Heart left ventricle (tissue), 16 donors: Measurements from ENCODE around the gene MED16. TPM values are rescaled to one million over a fixed set of nuclear protein-coding genes. Genes with fewer than 3 reads are reported as not detected.

Source experiments
- ATAC-seq, 4 donors: fragments of 200-7000 bp; cut with Tn5 transposase; one replicate each; pipeline ENCODE4 v1.9.1; 2020 to 2022; ENCODE audit warnings: moderate library complexity in 4 of 4, mild to moderate bottlenecking in 3 of 4, moderate number of reproducible peaks in 1 of 4
- DNase-seq, 5 donors: peaks; one replicate each; pipeline ENCODE4 v3.0.0-alpha.2; 2020
- H3K27ac ChIP-seq, 12 donors: fragments of 200-600 bp; sonication (generic) in 4 of 12; one replicate each; pipeline versions ENCODE4 v1.5.0 to v1.8.0; 2016 to 2022; ENCODE audit warnings: mild to moderate bottlenecking in 2 of 12
- H3K27me3 ChIP-seq, 9 donors: fragments of 200-600 bp; sonication (generic) in 2 of 9; one replicate each; pipeline versions ENCODE4 v1.5.1 to v1.8.0; 2016 to 2022; ENCODE audit warnings: mild to moderate bottlenecking in 3 of 9
- H3K36me3 ChIP-seq, 9 donors: fragments of 200-600 bp; sonication (generic) in 2 of 9; one replicate each; pipeline versions ENCODE4 v1.5.0 to v1.8.0; 2018 to 2022; ENCODE audit warnings: mild to moderate bottlenecking in 2 of 9
- H3K4me1 ChIP-seq, 12 donors: fragments of 200-600 bp; sonication (generic) in 4 of 12; one replicate each; pipeline versions ENCODE4 v1.5.0 to v1.8.0; 2016 to 2022; ENCODE audit warnings: mild to moderate bottlenecking in 3 of 12
- H3K4me3 ChIP-seq, 12 donors: fragments of 200-600 bp; sonication (generic) in 4 of 12; one replicate each; pipeline versions ENCODE4 v1.5.0 to v1.8.0; 2017 to 2022; ENCODE audit warnings: mild to moderate bottlenecking in 9 of 12, moderate library complexity in 4 of 12
- H3K9me3 ChIP-seq, 12 donors: fragments of 200-600 bp; sonication (generic) in 4 of 12; one replicate each; pipeline versions ENCODE4 v1.5.0 to v1.8.0; 2016 to 2022; ENCODE audit warnings: mild to moderate bottlenecking in 1 of 12
- POLR2A ChIP-seq, 2 donors: fragments of 450-650 bp; IDR thresholded peaks; one replicate each; pipeline ENCODE4 v1.6.1; 2017; ENCODE audit warnings: antibody characterized with exemption in 2 of 2, mild to moderate bottlenecking in 2 of 2, moderate library complexity in 2 of 2
- WGBS, 4 donors: extraction: QIAGEN DNeasy Blood & Tissue Kit in 2 of 4; methylation state at CpG; one replicate each; pipeline versions ENCODE4 v1.1.5 to v1.1.7; 2013 to 2018; 5-methylcytosine and 5-hydroxymethylcytosine counted together
- intact Hi-C, 10 donors: fragments of 100-400 bp; cut with DNase I; formaldehyde crosslinking; loops; one replicate each; pipeline versions ENCODE4 v1.11.1 to v1.14.2; 2022
- polyA plus RNA-seq, 2 donors: library from polyadenylated mRNA; stranded (reverse); fragments of 200-250 nt; gene quantifications; one replicate each; pipeline ENCODE4 v1.2.3, GENCODE V29; 2013
- total RNA-seq, 9 donors: library from RNA; depleted of rRNA in 2 of 9; stranded (reverse); fragments of >200 nt in 2 of 9; fragmentation: NEBNext Ultra II Directional in 3 of 9; extraction: Animal tissue kit (Norgen Biotek cat#: 25700) in 3 of 9; gene quantifications; one replicate each; pipeline versions ENCODE4 v1.1.0 to v1.2.4, GENCODE V29; 2016 to 2023
- TF ChIP-seq, protein P1 (sequence below), 12 donors: fragments of 200-600 bp; sonication (generic) in 4 of 12; IDR thresholded peaks; one replicate each; pipeline versions ENCODE4 v1.5.0 to v1.8.0; 2018 to 2022; ENCODE audit warnings: antibody characterized with exemption in 12 of 12, mild to moderate bottlenecking in 5 of 12
- donor health status: ischemic (EF 13 %, LVEDD 7.1; RV severe dilation, severe dysfunction).
- donor health status: healthy with polysubstance abuse.
- donor health status: DM: no; HTN: yes; CAD: no.
- donor health status: DM: no; HTN: no; CAD: no.
- donor health status: ischemic (EF 25% LVEDD 6.9; RV normal size, moderate dysfunction).
- donor health status: ischemic (EF 25% LVEDD 5.7; RV mildly dilated, moderate dysfunction).
- donor health status: healthy.
- donor health status: DM: yes; HTN: yes; CAD: no.
- donor health status: ischemic (EF 35%, LVEDD 5.7; RV mildly dilated, moderate dysfunction).
- donor health status: nonischemic (EF 11% LVEDD 7.7; RV severe dilation, severe dysfunction).
- donor health status: DM: yes; HTN: yes; CAD: no.
- donor health status: PGD.
- donor health status: ischemic (EF 29% LVEDD 5.4; RV normal size, mild dysfunction).
- donor health status: nonischemic (EF 23%, LVEDD 6.1; RV moderate dilation, normal function).

MED16 gene
- total and polyA plus RNA-seq, 11 donors, result 17.5 to 41.9 (median 26.2) TPM

DNA sequence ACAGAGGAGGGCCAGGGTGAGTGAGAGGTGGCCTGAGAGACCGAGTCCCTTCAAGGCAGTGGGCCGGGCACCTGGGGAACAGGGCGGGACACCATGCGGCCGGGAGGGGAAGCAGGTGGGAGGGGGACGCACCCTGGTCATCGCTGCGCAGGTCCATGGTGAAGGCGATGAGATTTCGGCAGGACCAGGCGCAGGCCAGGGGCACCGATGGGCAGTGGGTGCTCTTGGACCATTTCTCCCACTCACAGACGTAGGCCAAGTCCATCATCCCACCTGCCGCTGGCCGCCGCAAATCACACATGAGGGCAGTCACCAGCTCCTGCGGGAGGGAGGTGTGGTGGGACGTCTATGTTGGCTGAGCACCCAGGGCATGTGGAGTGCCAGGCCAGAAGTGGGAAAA is 2.2 kb downstream of the MED16 start:
- ATAC-seq (no peak), DNase-seq (no peak)
- H3K36me3 ChIP-seq, result peaks cover 0 to 48% (median 30%) of the 10 kb centered on the region in 9 donors
- no peak overlapping the region for H3K4me3 ChIP-seq
- TF ChIP-seq, protein P1, sequence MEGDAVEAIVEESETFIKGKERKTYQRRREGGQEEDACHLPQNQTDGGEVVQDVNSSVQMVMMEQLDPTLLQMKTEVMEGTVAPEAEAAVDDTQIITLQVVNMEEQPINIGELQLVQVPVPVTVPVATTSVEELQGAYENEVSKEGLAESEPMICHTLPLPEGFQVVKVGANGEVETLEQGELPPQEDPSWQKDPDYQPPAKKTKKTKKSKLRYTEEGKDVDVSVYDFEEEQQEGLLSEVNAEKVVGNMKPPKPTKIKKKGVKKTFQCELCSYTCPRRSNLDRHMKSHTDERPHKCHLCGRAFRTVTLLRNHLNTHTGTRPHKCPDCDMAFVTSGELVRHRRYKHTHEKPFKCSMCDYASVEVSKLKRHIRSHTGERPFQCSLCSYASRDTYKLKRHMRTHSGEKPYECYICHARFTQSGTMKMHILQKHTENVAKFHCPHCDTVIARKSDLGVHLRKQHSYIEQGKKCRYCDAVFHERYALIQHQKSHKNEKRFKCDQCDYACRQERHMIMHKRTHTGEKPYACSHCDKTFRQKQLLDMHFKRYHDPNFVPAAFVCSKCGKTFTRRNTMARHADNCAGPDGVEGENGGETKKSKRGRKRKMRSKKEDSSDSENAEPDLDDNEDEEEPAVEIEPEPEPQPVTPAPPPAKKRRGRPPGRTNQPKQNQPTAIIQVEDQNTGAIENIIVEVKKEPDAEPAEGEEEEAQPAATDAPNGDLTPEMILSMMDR (IDR thresholded peaks at IDR 0.05), result no peak
- TF ChIP-seq POLR2A (IDR thresholded peaks at IDR 0.05), result no peak
- WGBS, 4 donors, result 88 to 92% (median 89%) methylated on average over 17 to 18 of the region's 18 CpGs
- H3K9me3 ChIP-seq, result no peaks in the 10 kb centered on the region
- H3K27ac ChIP-seq, result no peak overlapping the region
- peaks cover 0 to 16% (median 6%) of the 10 kb centered on the region in 12 donors for H3K4me1 ChIP-seq
- H3K27me3 ChIP-seq, result no peaks in the 10 kb centered on the region
- intact Hi-C loops, result no loop called here

GRCh38 chr19:889662-890295 is 3.2 kb downstream of the MED16 start:
- H3K36me3 ChIP-seq, result peaks cover 0 to 58% (median 41%) of the 10 kb centered on the region in 9 donors
- WGBS, 4 donors, result 88 to 93% (median 90%) methylated on average over 11 to 26 of the region's 26 CpGs
- intact Hi-C loops, result no loop called here
- H3K9me3 ChIP-seq, result no peaks in the 10 kb centered on the region
- TF ChIP-seq, protein P1 (IDR thresholded peaks at IDR 0.05), result no peak
- no peak for TF ChIP-seq POLR2A (IDR thresholded peaks at IDR 0.05)
- H3K27ac ChIP-seq, result no peak overlapping the region
- H3K4me1 ChIP-seq, result peaks cover 0 to 16% (median 6%) of the 10 kb centered on the region in 12 donors
- H3K4me3 ChIP-seq, result no peak overlapping the region
- no peaks in the 10 kb centered on the region for H3K27me3 ChIP-seq
- ATAC-seq (no peak), DNase-seq (no peak)

DNA sequence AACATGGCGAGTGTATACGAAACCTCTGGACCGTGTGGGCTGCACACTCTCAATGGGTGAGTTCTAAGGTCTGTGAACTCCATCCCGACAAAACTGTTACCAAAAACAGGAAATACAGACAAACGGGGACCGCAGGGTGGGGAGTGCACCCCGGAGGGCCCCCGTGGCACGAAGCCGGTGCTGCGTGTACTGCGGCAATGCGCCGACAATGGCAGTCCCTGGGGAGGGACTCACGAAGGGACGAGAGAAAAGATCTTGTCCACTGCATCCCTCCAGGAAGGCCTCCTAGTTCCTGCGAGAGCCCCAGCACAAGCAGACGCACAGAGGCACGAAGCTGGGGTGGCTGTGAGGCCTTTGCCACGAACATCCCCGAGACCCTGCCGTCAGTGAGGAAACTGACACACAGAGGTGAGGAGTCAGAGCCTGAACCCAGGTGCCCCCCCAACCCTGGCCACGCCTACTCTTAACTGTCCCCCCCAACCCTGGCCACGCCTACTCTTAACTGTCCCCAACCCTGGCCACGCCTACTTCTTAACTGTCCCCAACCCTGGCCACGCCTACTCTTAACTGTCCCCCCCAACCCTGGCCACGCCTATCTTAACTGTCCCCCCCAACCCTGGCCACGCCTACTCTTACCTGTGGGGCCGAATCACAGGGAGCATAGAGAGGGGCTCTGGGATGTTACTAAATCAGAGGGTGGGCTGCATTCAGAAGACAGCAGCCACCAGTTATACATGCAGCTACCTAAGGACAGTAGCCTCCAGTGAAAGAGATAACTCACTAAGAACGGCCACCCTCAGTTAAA is 4.2 kb downstream of the MED16 start:
- TF ChIP-seq, protein P1 (IDR thresholded peaks at IDR 0.05), result no peak
- TF ChIP-seq POLR2A (IDR thresholded peaks at IDR 0.05), result no peak
- intact Hi-C loops, result no loop called here
- DNase-seq (no peak), ATAC-seq (no peak)
- no peak overlapping the region for H3K27ac ChIP-seq
- no peaks in the 10 kb centered on the region for H3K27me3 ChIP-seq
- H3K4me1 ChIP-seq, result peaks cover 0 to 14% (median 6%) of the 10 kb centered on the region in 12 donors
- H3K9me3 ChIP-seq, result no peaks in the 10 kb centered on the region
- H3K36me3 ChIP-seq, result peaks cover 0 to 68% (median 50%) of the 10 kb centered on the region in 9 donors
- WGBS, 4 donors, result 87 to 94% (median 92%) methylated on average over 30 of the region's 30 CpGs
- H3K4me3 ChIP-seq, result no peak overlapping the region

GRCh38 chr19:887599-887998 is 5.4 kb downstream of the MED16 start:
- Histone ChIP-seq H3K4me3 (no peak overlapping the region), H3K36me3 (peaks cover 0 to 77% (median 59%) of the 10 kb centered on the region in 9 donors), H3K4me1 (peaks cover 0 to 10% (median 4%) of the 10 kb centered on the region in 12 donors), H3K27ac (no peak overlapping the region), H3K9me3 (no peaks in the 10 kb centered on the region), H3K27me3 (no peaks in the 10 kb centered on the region)
- no peak for ATAC-seq
- intact Hi-C loops, result no loop called here
- DNase-seq, result no peak
- WGBS, 4 donors, result 91 to 97% (median 95%) methylated on average over 10 of the region's 10 CpGs
- TF ChIP-seq POLR2A (IDR thresholded peaks at IDR 0.05), result no peak
- TF ChIP-seq, protein P1 (IDR thresholded peaks at IDR 0.05), result no peak
